ENCODE results near the gene FARP1.

FARP1 gene

DNA sequence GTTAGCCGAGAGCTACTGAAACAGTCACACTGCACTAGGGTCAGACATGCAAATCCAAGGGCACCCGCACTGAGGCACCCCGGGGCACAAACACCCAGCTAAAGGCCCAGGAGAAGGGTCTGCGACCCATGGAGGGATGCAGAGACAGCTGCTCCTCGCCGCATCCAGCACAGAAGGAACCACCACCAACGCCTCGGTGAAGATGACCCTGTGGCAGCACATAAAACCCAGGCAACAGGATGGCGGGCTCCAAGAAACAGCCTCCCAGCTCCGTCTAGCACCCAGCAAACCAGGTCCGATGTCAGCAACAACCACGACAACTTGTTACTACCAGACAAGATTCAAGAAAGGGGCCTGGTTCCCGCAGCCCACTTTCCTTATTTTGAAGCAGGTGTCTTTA, 351.9 kb downstream of the FARP1 start:
- POLR2A ChIA-PET, result no interaction called here
- H3K27ac ChIP-seq (ENCODE audit: extremely low read depth, low read depth, low read length), result no peak overlapping the region
- CTCF ChIA-PET, result no interaction called here

DNA sequence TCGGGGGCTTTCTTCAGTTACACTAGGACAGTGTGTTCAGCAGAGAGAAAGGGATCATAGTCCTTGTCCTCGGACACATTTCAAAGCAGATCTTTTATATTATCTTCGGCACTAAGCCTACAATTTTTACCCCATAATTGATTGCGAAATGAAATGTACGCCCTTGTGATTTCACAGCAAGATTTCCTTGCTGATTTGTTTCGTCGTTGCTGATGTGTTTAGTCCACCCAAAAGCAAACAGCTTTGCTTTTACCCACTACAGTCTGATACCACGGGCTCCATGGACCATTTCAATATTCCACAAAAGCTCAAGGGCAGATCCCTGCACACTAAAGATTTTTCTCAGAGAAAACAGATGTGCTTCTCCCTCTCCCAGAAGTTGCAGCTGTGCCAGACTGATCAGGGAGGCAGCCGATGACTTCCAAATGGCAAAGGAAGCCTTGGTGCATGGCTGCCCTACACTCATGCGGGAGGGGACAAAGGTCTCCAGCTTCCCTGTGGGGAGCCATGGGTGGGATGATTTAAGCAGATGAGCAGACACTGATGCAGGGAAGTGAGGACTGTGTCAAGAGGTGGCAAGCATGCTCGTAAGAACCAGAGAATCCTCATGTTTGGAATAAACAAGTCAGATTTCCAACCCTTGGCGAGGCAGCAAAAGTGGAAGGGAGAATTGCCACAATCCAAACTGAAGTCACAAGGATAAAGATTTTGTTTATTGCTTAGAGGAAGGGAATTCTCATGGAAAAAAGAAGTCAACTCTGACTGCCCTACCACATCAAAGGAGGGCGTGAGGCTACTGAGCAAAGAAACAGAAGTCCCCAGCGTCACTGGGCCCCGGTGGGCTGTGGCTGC, 353.0 kb downstream of the FARP1 start:
- no peaks in the 10 kb centered on the region; the same call in 1 of the 2 replicates for H3K4me1 ChIP-seq (ENCODE audit: control insufficient read depth, insufficient read depth, low read length)
- ChIA-PET POLR2A (interaction anchor here (1.0 kb wide), 1 partner anchor 11 kb away, joined by 3 read pairs; no protein-coding TSS in a partner anchor), CTCF (interaction anchor here (0.6 kb wide), 1 partner anchor 47 kb away, joined by 3 read pairs; no protein-coding TSS in a partner anchor)
- no peaks in the 10 kb centered on the region for H3K9me3 ChIP-seq (ENCODE audit: control insufficient read depth, insufficient read depth, low read depth, low read length)
- no peak overlapping the region for H3K27ac ChIP-seq (ENCODE audit: extremely low read depth, low read depth, low read length)
- H3K36me3 ChIP-seq (ENCODE audit: control insufficient read depth in 2 of 2, insufficient read depth in 1 of 2, low read length in 2 of 2), result peaks cover 0 to 10% of the 10 kb centered on the region in 2 experiments; a peak in 1 of 3 replicates
- TF ChIP-seq, protein P1, sequence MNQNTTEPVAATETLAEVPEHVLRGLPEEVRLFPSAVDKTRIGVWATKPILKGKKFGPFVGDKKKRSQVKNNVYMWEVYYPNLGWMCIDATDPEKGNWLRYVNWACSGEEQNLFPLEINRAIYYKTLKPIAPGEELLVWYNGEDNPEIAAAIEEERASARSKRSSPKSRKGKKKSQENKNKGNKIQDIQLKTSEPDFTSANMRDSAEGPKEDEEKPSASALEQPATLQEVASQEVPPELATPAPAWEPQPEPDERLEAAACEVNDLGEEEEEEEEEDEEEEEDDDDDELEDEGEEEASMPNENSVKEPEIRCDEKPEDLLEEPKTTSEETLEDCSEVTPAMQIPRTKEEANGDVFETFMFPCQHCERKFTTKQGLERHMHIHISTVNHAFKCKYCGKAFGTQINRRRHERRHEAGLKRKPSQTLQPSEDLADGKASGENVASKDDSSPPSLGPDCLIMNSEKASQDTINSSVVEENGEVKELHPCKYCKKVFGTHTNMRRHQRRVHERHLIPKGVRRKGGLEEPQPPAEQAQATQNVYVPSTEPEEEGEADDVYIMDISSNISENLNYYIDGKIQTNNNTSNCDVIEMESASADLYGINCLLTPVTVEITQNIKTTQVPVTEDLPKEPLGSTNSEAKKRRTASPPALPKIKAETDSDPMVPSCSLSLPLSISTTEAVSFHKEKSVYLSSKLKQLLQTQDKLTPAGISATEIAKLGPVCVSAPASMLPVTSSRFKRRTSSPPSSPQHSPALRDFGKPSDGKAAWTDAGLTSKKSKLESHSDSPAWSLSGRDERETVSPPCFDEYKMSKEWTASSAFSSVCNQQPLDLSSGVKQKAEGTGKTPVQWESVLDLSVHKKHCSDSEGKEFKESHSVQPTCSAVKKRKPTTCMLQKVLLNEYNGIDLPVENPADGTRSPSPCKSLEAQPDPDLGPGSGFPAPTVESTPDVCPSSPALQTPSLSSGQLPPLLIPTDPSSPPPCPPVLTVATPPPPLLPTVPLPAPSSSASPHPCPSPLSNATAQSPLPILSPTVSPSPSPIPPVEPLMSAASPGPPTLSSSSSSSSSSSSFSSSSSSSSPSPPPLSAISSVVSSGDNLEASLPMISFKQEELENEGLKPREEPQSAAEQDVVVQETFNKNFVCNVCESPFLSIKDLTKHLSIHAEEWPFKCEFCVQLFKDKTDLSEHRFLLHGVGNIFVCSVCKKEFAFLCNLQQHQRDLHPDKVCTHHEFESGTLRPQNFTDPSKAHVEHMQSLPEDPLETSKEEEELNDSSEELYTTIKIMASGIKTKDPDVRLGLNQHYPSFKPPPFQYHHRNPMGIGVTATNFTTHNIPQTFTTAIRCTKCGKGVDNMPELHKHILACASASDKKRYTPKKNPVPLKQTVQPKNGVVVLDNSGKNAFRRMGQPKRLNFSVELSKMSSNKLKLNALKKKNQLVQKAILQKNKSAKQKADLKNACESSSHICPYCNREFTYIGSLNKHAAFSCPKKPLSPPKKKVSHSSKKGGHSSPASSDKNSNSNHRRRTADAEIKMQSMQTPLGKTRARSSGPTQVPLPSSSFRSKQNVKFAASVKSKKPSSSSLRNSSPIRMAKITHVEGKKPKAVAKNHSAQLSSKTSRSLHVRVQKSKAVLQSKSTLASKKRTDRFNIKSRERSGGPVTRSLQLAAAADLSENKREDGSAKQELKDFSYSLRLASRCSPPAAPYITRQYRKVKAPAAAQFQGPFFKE (tag by site-specific recombination; IDR thresholded peaks at IDR 0.05; ENCODE audit: borderline replicate concordance), result no peak
- TF ChIP-seq OSR2 (tag by site-specific recombination; IDR thresholded peaks at IDR 0.05), result peak; percentile 47; the same call in 1 of the 2 replicates
- no peak overlapping the region for H3K4me3 ChIP-seq (ENCODE audit: low read depth, low read length)

More for the DNA sequence above, 351.9 kb downstream of the FARP1 start:
- TF ChIP-seq, protein P2, sequence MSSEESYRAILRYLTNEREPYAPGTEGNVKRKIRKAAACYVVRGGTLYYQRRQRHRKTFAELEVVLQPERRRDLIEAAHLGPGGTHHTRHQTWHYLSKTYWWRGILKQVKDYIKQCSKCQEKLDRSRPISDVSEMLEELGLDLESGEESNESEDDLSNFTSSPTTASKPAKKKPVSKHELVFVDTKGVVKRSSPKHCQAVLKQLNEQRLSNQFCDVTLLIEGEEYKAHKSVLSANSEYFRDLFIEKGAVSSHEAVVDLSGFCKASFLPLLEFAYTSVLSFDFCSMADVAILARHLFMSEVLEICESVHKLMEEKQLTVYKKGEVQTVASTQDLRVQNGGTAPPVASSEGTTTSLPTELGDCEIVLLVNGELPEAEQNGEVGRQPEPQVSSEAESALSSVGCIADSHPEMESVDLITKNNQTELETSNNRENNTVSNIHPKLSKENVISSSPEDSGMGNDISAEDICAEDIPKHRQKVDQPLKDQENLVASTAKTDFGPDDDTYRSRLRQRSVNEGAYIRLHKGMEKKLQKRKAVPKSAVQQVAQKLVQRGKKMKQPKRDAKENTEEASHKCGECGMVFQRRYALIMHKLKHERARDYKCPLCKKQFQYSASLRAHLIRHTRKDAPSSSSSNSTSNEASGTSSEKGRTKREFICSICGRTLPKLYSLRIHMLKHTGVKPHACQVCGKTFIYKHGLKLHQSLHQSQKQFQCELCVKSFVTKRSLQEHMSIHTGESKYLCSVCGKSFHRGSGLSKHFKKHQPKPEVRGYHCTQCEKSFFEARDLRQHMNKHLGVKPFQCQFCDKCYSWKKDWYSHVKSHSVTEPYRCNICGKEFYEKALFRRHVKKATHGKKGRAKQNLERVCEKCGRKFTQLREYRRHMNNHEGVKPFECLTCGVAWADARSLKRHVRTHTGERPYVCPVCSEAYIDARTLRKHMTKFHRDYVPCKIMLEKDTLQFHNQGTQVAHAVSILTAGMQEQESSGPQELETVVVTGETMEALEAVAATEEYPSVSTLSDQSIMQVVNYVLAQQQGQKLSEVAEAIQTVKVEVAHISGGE (tag by site-specific recombination; conservative IDR thresholded peaks at IDR 0.05; ENCODE audit: low read depth), result no peak
- TF ChIP-seq ZEB2 (tag by site-specific recombination; IDR thresholded peaks at IDR 0.05) (no peak), ZNF791 (tag by site-specific recombination; IDR thresholded peaks at IDR 0.05) (no peak), ZNF354C (tag by site-specific recombination; IDR thresholded peaks at IDR 0.05; ENCODE audit: borderline replicate concordance, low read depth) (no peak), ZBTB20 (tag by site-specific recombination; IDR thresholded peaks at IDR 0.05) (no peak), ZNF184 (tag by site-specific recombination; IDR thresholded peaks at IDR 0.05) (no peak)
- TF ChIP-seq, protein P3, sequence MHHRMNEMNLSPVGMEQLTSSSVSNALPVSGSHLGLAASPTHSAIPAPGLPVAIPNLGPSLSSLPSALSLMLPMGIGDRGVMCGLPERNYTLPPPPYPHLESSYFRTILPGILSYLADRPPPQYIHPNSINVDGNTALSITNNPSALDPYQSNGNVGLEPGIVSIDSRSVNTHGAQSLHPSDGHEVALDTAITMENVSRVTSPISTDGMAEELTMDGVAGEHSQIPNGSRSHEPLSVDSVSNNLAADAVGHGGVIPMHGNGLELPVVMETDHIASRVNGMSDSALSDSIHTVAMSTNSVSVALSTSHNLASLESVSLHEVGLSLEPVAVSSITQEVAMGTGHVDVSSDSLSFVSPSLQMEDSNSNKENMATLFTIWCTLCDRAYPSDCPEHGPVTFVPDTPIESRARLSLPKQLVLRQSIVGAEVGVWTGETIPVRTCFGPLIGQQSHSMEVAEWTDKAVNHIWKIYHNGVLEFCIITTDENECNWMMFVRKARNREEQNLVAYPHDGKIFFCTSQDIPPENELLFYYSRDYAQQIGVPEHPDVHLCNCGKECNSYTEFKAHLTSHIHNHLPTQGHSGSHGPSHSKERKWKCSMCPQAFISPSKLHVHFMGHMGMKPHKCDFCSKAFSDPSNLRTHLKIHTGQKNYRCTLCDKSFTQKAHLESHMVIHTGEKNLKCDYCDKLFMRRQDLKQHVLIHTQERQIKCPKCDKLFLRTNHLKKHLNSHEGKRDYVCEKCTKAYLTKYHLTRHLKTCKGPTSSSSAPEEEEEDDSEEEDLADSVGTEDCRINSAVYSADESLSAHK (tag by site-specific recombination; IDR thresholded peaks at IDR 0.05), result peak; percentile 90
- peaks cover 3% of the 10 kb centered on the region; the same call in 1 of the 2 replicates for H3K4me1 ChIP-seq (ENCODE audit: control insufficient read depth, insufficient read depth, low read length)
- no peaks in the 10 kb centered on the region for H3K9me3 ChIP-seq (ENCODE audit: control insufficient read depth, insufficient read depth, low read depth, low read length)
- H3K4me3 ChIP-seq (ENCODE audit: low read depth, low read length), result no peak overlapping the region
- H3K36me3 ChIP-seq (ENCODE audit: control insufficient read depth in 2 of 2, insufficient read depth in 1 of 2, low read length in 2 of 2), result peaks cover 0 to 10% of the 10 kb centered on the region in 2 experiments; a peak in 1 of 3 replicates
